Neural cell (in vitro differentiated cells): ENCODE results near the gene GPR173.

Source experiments
- CTCF ChIP-seq: fragments of 450-650 bp; IDR thresholded peaks from 2 replicates; pipeline ENCODE4 v1.5.1; 2014; ENCODE audit warnings: antibody characterized with exemption, mild to moderate bottlenecking, moderate library complexity; ENCODE audit not compliant: poor library complexity, severe bottlenecking
- EP300 ChIP-seq: fragments of 450-650 bp; conservative IDR thresholded peaks from 2 replicates; pipeline ENCODE4 v1.6.1; 2014; ENCODE audit warnings: antibody characterized with exemption, mild to moderate bottlenecking, moderate library complexity; ENCODE audit not compliant: poor library complexity, severe bottlenecking
- EZH2 ChIP-seq: fragments of 200-600, 300-800 bp; shearing (Covaris generic), sonication (generic); IDR thresholded peaks from 2 replicates; pipeline ENCODE4 v1.6.1; 2014; ENCODE audit warnings: antibody characterized with exemption, low read length, borderline replicate concordance, mild to moderate bottlenecking; ENCODE audit not compliant: insufficient read depth, poor library complexity, severe bottlenecking
- POLR2AphosphoS5 ChIP-seq: IDR thresholded peaks from 2 replicates; pipeline ENCODE4 v1.6.1; 2012
- RAD21 ChIP-seq: fragments of 450-650 bp; conservative IDR thresholded peaks from 2 replicates; pipeline ENCODE4 v1.6.1; 2014; ENCODE audit warnings: antibody characterized with exemption, mild to moderate bottlenecking, moderate library complexity
- REST ChIP-seq: IDR thresholded peaks from 2 replicates; pipeline ENCODE4 v1.6.1; 2012; ENCODE audit warnings: borderline replicate concordance
- TAF1 ChIP-seq: IDR thresholded peaks from 2 replicates; pipeline ENCODE4 v1.6.1; 2012; ENCODE audit warnings: low read depth

GRCh38 chrX:53128097-53128749, 79.6 kb downstream of the GPR173 start:
- TF ChIP-seq CTCF, result no peak
- TF ChIP-seq RAD21, result no peak
- no peak for TF ChIP-seq REST
- no peak for TF ChIP-seq EP300
- TF ChIP-seq POLR2AphosphoS5, result no peak
- TF ChIP-seq EZH2, result no peak
- TF ChIP-seq TAF1, result no peak
